Effector memory CD8-positive, alpha-beta T cell (primary cell): ENCODE results near the gene NBEAL2.
"Not testable (repeated sequence)": the region's sequence is repeated elsewhere in the genome, so short reads cannot be mapped to it uniquely, and the experiment has no call there.

Experiments used
- ATAC-seq: fragments of 150-1000 bp; cut with Tn5 transposase; replicated peaks from 2 replicates; pipeline ENCODE4 v1.10.0; 2021; ENCODE audit warnings: mild to moderate bottlenecking, moderate library complexity
- DNase-seq, 3 experiments: peaks; one replicate each; pipeline ENCODE4 v3.0.0; 2021
- H3K27ac Mint-ChIP-seq, 2 donors: one replicate each; pipeline ENCODE4 v1.8.0; 2022; ENCODE audit warnings: mild to moderate bottlenecking in 2 of 2, mixed read lengths in 2 of 2, moderate library complexity in 2 of 2
- H3K27me3 Mint-ChIP-seq, 2 donors: one replicate each; pipeline ENCODE4 v1.8.0; 2022; ENCODE audit warnings: mixed read lengths in 2 of 2
- H3K36me3 Mint-ChIP-seq: one replicate; pipeline ENCODE4 v1.8.0; 2022; ENCODE audit warnings: mild to moderate bottlenecking, moderate library complexity, mixed read lengths; ENCODE audit not compliant: insufficient read depth
- H3K4me1 Mint-ChIP-seq, 2 donors: one replicate each; pipeline ENCODE4 v1.8.0; 2022; ENCODE audit warnings: low read depth in 2 of 2, mixed read lengths in 2 of 2
- H3K4me3 Mint-ChIP-seq, 2 donors: one replicate each; pipeline ENCODE4 v1.8.0; 2022; ENCODE audit warnings: mild to moderate bottlenecking in 2 of 2, mixed read lengths in 2 of 2, moderate library complexity in 2 of 2
- H3K9me3 Mint-ChIP-seq, 2 donors: one replicate each; pipeline ENCODE4 v1.8.0; 2022; ENCODE audit warnings: mixed read lengths in 2 of 2

The NBEAL2 gene

GRCh38 chr3:47015151-47015550 lies 35.7 kb downstream of the NBEAL2 start:
- Mint-ChIP-seq H3K9me3 (no peaks in the 10 kb centered on the region), H3K36me3 (peaks cover 43% of the 10 kb centered on the region), H3K27me3 (no peaks in the 10 kb centered on the region), H3K4me1 (peaks cover 40 to 42% of the 10 kb centered on the region in 2 donors), H3K4me3 (no peak overlapping the region), H3K27ac (peak overlapping the region in 1 of 2 donors; percentile 83)
- DNase-seq, result no peak
- no peak for ATAC-seq

- H3K9me3 Mint-ChIP-seq, result no peaks in the 10 kb centered on the region
- peaks cover 37 to 41% of the 10 kb centered on the region in 2 donors for H3K4me1 Mint-ChIP-seq
- H3K36me3 Mint-ChIP-seq, result peaks cover 43% of the 10 kb centered on the region
- DNase-seq, result no peak
- H3K27me3 Mint-ChIP-seq, result no peaks in the 10 kb centered on the region
- peak overlapping the region; percentile 42 to 48 for H3K4me3 Mint-ChIP-seq
- peak overlapping the region; percentile 91 to 95 for H3K27ac Mint-ChIP-seq
- no peak for ATAC-seq
These were observed 36.8 kb downstream of the NBEAL2 start for GRCh38 chr3:47016086-47016933.

- peak in 2 of 3 experiments; percentile 27 to 44 for DNase-seq
- H3K9me3 Mint-ChIP-seq, result no peaks in the 10 kb centered on the region
- H3K27ac Mint-ChIP-seq, result peak overlapping the region; percentile 91 to 95
- ATAC-seq, result peak; percentile 82
- peak overlapping the region; percentile 42 to 48 for H3K4me3 Mint-ChIP-seq
- H3K36me3 Mint-ChIP-seq, result peaks cover 40% of the 10 kb centered on the region
- H3K27me3 Mint-ChIP-seq, result no peaks in the 10 kb centered on the region
- peaks cover 35 to 41% of the 10 kb centered on the region in 2 donors for H3K4me1 Mint-ChIP-seq
These were observed 37.5 kb downstream of the NBEAL2 start for GRCh38 chr3:47016934-47017435.

DNA sequence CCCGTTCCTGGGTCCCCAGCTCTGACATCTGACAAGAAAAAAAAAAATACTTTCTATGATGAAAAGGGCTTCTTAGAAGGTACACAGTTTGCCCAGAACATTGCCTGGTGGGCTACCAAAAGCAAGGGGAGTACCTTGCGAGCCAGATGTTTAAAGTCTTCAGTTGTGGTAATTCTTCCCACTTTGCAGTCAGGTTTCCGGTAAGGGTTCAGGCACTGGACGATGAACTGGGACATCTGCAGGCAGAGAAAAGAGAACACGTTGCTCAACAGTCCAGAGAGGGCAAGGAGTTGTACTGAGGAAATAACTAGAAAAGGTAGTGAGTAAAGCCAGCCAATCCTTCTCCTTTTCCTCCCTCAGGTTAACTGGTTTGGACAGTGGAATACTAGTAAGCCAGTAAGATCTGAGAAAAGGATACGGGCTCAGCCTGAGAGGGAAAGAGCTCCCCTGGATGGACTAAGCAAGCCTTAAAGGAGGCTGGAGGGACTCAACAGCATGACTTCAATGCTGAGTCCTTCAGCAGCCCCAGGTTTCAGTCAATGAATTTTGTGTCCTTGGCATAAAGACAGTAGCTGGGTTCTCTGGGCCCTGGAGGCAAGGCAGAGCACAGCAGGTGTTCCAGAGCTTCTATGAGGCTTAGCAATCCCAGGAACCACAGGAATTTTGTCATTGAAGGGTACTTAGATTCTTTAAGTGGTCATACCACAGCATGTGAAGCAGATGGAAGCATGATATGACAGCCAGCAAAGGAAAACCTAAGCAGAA lies 38.2 kb downstream of the NBEAL2 start:
- Mint-ChIP-seq H3K36me3 (peaks cover 41% of the 10 kb centered on the region), H3K4me1 (peaks cover 35 to 41% of the 10 kb centered on the region in 2 donors)
- no peak for ATAC-seq

DNA sequence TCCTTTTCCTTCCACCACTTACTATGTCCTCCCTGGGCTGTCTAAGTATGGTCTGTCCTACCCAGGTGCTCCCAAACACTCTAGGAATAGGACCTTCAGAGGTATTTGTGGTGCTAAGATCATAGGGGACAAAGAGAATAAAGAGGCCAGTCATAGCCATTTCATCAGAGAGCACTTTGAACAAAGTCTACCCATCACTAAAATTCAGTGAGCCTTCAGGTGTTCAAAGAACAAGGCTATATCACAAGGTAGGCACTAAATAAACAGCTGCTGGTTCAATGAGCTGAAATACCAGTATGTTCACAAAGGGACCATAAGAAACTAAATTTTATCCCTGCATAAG lies 38.8 kb downstream of the NBEAL2 start:
- no peaks in the 10 kb centered on the region for H3K9me3 Mint-ChIP-seq
- peaks cover 47% of the 10 kb centered on the region for H3K36me3 Mint-ChIP-seq
- DNase-seq, result no peak
- no peak overlapping the region for H3K4me3 Mint-ChIP-seq
- ATAC-seq, result no peak
- H3K27me3 Mint-ChIP-seq, result no peaks in the 10 kb centered on the region
- peaks cover 35 to 41% of the 10 kb centered on the region in 2 donors for H3K4me1 Mint-ChIP-seq
- peak overlapping the region; percentile 91 to 95 for H3K27ac Mint-ChIP-seq

More for the DNA sequence above, 38.2 kb downstream of the NBEAL2 start:
- H3K9me3 Mint-ChIP-seq, result no peaks in the 10 kb centered on the region
- no peaks in the 10 kb centered on the region for H3K27me3 Mint-ChIP-seq
- no peak overlapping the region for H3K4me3 Mint-ChIP-seq
- no peak for DNase-seq
- peak overlapping the region; percentile 91 to 95 for H3K27ac Mint-ChIP-seq

GRCh38 chr3:47019201-47019600 lies 39.7 kb downstream of the NBEAL2 start:
- H3K4me1 Mint-ChIP-seq, result peaks cover 32 to 41% of the 10 kb centered on the region in 2 donors

GRCh38 chr3:47020311-47020710 lies 40.8 kb downstream of the NBEAL2 start:
- H3K36me3 Mint-ChIP-seq, result peaks cover 44% of the 10 kb centered on the region
- no peaks in the 10 kb centered on the region for H3K27me3 Mint-ChIP-seq
- H3K9me3 Mint-ChIP-seq, result no peaks in the 10 kb centered on the region
- no peak for ATAC-seq
- peak overlapping the region; percentile 91 to 95 for H3K27ac Mint-ChIP-seq
- peaks cover 37 to 49% of the 10 kb centered on the region in 2 donors for H3K4me1 Mint-ChIP-seq
- no peak overlapping the region for H3K4me3 Mint-ChIP-seq
- DNase-seq, result no peak

More at GRCh38 chr3:47019201-47019600, 39.7 kb downstream of the NBEAL2 start:
- H3K36me3 Mint-ChIP-seq, result peaks cover 47% of the 10 kb centered on the region
- ATAC-seq (no peak), DNase-seq (no peak)
- H3K27me3 Mint-ChIP-seq, result no peaks in the 10 kb centered on the region
- no peaks in the 10 kb centered on the region for H3K9me3 Mint-ChIP-seq
- H3K27ac Mint-ChIP-seq, result peak overlapping the region; percentile 91 to 95
- no peak overlapping the region for H3K4me3 Mint-ChIP-seq

GRCh38 chr3:47022641-47023071 lies 43.2 kb downstream of the NBEAL2 start:
- Mint-ChIP-seq H3K36me3 (peaks cover 30% of the 10 kb centered on the region), H3K27ac (peak overlapping the region in 1 of 2 donors; percentile 19), H3K4me3 (no peak overlapping the region), H3K4me1 (peaks cover 27 to 46% of the 10 kb centered on the region in 2 donors), H3K27me3 (no peaks in the 10 kb centered on the region), H3K9me3 (no peaks in the 10 kb centered on the region)
- ATAC-seq (no peak), DNase-seq (no peak)

GRCh38 chr3:47024932-47025331 lies 45.5 kb downstream of the NBEAL2 start:
- Mint-ChIP-seq H3K27ac (peak overlapping the region; percentile 4 to 79), H3K36me3 (peaks cover 35% of the 10 kb centered on the region), H3K27me3 (no peaks in the 10 kb centered on the region), H3K4me3 (no peak overlapping the region), H3K4me1 (peaks cover 16 to 24% of the 10 kb centered on the region in 2 donors), H3K9me3 (no peaks in the 10 kb centered on the region)
- no peak for DNase-seq
- no peak for ATAC-seq

- H3K36me3 Mint-ChIP-seq, result peaks cover 26% of the 10 kb centered on the region
- not testable (repeated sequence) for ATAC-seq, H3K27ac Mint-ChIP-seq, DNase-seq, H3K27me3 Mint-ChIP-seq, H3K4me3 Mint-ChIP-seq, H3K9me3 Mint-ChIP-seq
- H3K4me1 Mint-ChIP-seq, result peaks cover 13 to 23% of the 10 kb centered on the region in 2 donors
These were observed 47.0 kb downstream of the NBEAL2 start for GRCh38 chr3:47026432-47026831.

DNA sequence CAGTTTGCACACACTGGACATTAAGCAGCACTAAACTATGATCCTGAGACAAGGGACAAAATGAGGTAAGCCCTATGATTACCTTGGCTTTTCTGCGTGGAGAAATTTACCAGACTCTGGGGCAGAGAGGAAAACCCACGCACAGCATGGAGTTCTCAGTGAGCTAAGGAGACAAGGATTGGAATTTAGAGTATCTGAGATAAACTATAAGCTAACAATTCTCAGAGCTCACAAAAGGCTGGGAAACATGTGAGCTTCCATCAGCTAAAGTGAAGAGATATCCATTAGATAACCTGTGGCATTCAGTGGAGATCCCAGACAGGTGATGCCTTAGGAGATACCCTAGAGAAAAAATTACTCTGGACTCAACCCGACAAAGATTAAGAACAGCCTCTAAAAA lies 48.7 kb downstream of the NBEAL2 start:
- peaks cover 16 to 25% of the 10 kb centered on the region in 2 donors for H3K4me1 Mint-ChIP-seq
- H3K4me3 Mint-ChIP-seq, result no peak overlapping the region
- no peak for ATAC-seq
- no peaks in the 10 kb centered on the region for H3K9me3 Mint-ChIP-seq
- H3K27ac Mint-ChIP-seq, result peak overlapping the region in 1 of 2 donors; percentile 59
- DNase-seq, result no peak
- peaks cover 26% of the 10 kb centered on the region for H3K36me3 Mint-ChIP-seq
- H3K27me3 Mint-ChIP-seq, result no peaks in the 10 kb centered on the region

GRCh38 chr3:47028667-47029066 lies 49.2 kb downstream of the NBEAL2 start:
- peaks cover 16 to 25% of the 10 kb centered on the region in 2 donors for H3K4me1 Mint-ChIP-seq
- no peaks in the 10 kb centered on the region for H3K9me3 Mint-ChIP-seq
- H3K36me3 Mint-ChIP-seq, result peaks cover 25% of the 10 kb centered on the region
- DNase-seq (no peak), ATAC-seq (no peak)
- H3K27ac Mint-ChIP-seq, result peak overlapping the region in 1 of 2 donors; percentile 66
- H3K27me3 Mint-ChIP-seq, result no peaks in the 10 kb centered on the region
- H3K4me3 Mint-ChIP-seq, result no peak overlapping the region

- not testable (repeated sequence) for H3K4me3 Mint-ChIP-seq, H3K27me3 Mint-ChIP-seq, DNase-seq, H3K9me3 Mint-ChIP-seq
- Mint-ChIP-seq H3K36me3 (peaks cover 39% of the 10 kb centered on the region), H3K27ac (peak overlapping the region in 1 of 2 donors; percentile 1), H3K4me1 (peaks cover 4 to 11% of the 10 kb centered on the region in 2 donors)
- ATAC-seq, result peak; percentile 36
These were observed 51.6 kb downstream of the NBEAL2 start for GRCh38 chr3:47031041-47031440.
